Breast epithelium (tissue), 4 donors: ENCODE results near the gene YPEL4. TPM values are rescaled to one million over a fixed set of nuclear protein-coding genes. Genes with fewer than 3 reads are reported as not detected.
"Not testable (repeated sequence)": the region's sequence is repeated elsewhere in the genome, so short reads cannot be mapped to it uniquely, and the experiment has no call there.

Experiments
- DNase-seq, 2 donors: peaks; one replicate each; pipeline ENCODE4 v3.0.0-alpha.2; 2019; ENCODE audit warnings: low spot score in 2 of 2
- H3K27ac ChIP-seq, 2 donors: fragments of 200-600 bp; sonication (generic) in 1 of 2; one replicate each; pipeline ENCODE4 v1.5.1; 2016 to 2019; ENCODE audit warnings: mild to moderate bottlenecking in 1 of 2
- H3K27me3 ChIP-seq, 2 donors: fragments of 200-600 bp; sonication (generic) in 1 of 2; one replicate each; pipeline versions ENCODE4 v1.5.1 to v1.6.0; 2017 to 2019; ENCODE audit warnings: control low read depth in 1 of 2, mild to moderate bottlenecking in 1 of 2
- H3K36me3 ChIP-seq: fragments of 200-600 bp; one replicate; pipeline ENCODE4 v1.5.1; 2019
- H3K4me1 ChIP-seq, 2 donors: fragments of 200-600 bp; sonication (generic); one replicate each; pipeline ENCODE4 v1.5.1; 2016 to 2019; ENCODE audit warnings: control low read depth in 1 of 2
- H3K4me3 ChIP-seq, 3 donors: fragments of 200-600 bp; sonication (generic); 1 replicate in 2 of 3; 2 replicates in 1 of 3; pipeline ENCODE4 v1.5.1; 2016 to 2019; ENCODE audit warnings: mild to moderate bottlenecking in 3 of 3, moderate library complexity in 2 of 3
- H3K9me3 ChIP-seq, 2 donors: fragments of 200-600 bp; sonication (generic) in 1 of 2; one replicate each; pipeline ENCODE4 v1.5.1; 2016 to 2019; ENCODE audit warnings: control low read depth in 1 of 2
- CTCF ChIP-seq, 3 donors: fragments of 450-650 bp; IDR thresholded peaks; one replicate each; pipeline ENCODE4 v1.5.1; 2016 to 2017; ENCODE audit warnings: antibody characterized with exemption in 3 of 3, mild to moderate bottlenecking in 3 of 3, moderate library complexity in 3 of 3
- POLR2A ChIP-seq: fragments of 450-650 bp; IDR thresholded peaks from one replicate; pipeline ENCODE4 v1.6.1; 2016; ENCODE audit warnings: antibody characterized with exemption, mild to moderate bottlenecking, moderate library complexity
- POLR2AphosphoS5 ChIP-seq, 3 donors: sonication (generic); formaldehyde crosslinking; IDR thresholded peaks; one replicate each; pipeline ENCODE4 v1.6.1; 2017; ENCODE audit warnings: antibody characterized with exemption in 3 of 3
- intact Hi-C: fragments of 100-400 bp; cut with DNase I; formaldehyde crosslinking; loops from one replicate; pipeline ENCODE4 v1.15.1; 2023; ENCODE audit warnings: low total_unique reads
- total RNA-seq, 3 donors: library from RNA; depleted of rRNA; stranded (reverse); fragments of >200 nt; gene quantifications; one replicate each; pipeline ENCODE4 v1.1.0, GENCODE V29; 2016

YPEL4 gene, protein sequence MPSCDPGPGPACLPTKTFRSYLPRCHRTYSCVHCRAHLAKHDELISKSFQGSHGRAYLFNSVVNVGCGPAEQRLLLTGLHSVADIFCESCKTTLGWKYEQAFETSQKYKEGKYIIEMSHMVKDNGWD
- total RNA-seq, result 1 to 10 TPM; 1.1 to 2.3 (median 2.0) TPM

- Histone ChIP-seq H3K27ac (peak within 1 kb of the TSS; percentile 65 to 82), H3K27me3 (peaks cover 0 to 20% of the 10 kb centered on the region in 2 donors), H3K4me3 (peak within 1 kb of the TSS; percentile 46 to 66 (median 55)), H3K4me1 (peaks cover 12 to 14% of the 10 kb centered on the region in 2 donors), H3K9me3 (no peaks in the 10 kb centered on the region), H3K36me3 (no peaks in the 10 kb centered on the region)
- DNase-seq, result peak in 1 of 2 donors; percentile 60
- no peak for TF ChIP-seq POLR2AphosphoS5 (IDR thresholded peaks at IDR 0.05)
- no peak for TF ChIP-seq POLR2A
- no peak for TF ChIP-seq CTCF (IDR thresholded peaks at IDR 0.05)
- intact Hi-C loops, result no loop called here
These were observed at the start of gene YPEL4 for GRCh38 chr11:57649826-57650738. Gene YPEL4 (minus strand): TSS chr11:57649912. CDS start chr11:57647107, 2,805 bp downstream.

DNA sequence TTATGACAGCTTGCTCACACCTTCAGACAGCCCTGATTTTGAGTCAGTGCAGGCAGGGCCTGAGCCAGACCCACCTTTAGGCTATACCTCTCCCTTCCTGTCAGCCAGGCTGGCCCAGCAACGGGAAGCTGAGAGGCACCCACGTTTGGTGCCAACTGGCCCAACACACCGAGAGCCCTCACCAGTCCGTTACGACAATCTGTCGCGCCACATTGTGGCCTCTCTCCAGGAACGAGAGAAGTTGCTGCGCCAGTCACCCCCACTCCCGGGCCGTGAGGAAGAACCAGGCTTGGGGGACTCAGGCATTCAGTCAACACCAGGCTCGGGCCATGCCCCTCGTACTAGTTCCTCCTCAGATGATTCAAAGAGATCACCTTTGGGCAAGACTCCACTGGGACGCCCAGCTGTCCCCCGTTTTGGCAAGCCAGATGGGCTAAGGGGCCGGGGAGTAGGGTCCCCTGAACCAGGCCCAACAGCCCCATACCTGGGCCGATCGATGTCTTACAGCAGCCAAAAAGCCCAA, 49.2 kb upstream of the YPEL4 start:
- intact Hi-C loops, result no loop called here
- peaks cover 5% of the 10 kb centered on the region for H3K36me3 ChIP-seq
- TF ChIP-seq CTCF (IDR thresholded peaks at IDR 0.05) (no peak), POLR2A (no peak), POLR2AphosphoS5 (IDR thresholded peaks at IDR 0.05) (no peak)
- no peak overlapping the region for H3K27ac ChIP-seq
- no peak overlapping the region for H3K4me3 ChIP-seq
- no peaks in the 10 kb centered on the region for H3K9me3 ChIP-seq
- no peaks in the 10 kb centered on the region for H3K4me1 ChIP-seq
- no peaks in the 10 kb centered on the region for H3K27me3 ChIP-seq
- no peak for DNase-seq

DNA sequence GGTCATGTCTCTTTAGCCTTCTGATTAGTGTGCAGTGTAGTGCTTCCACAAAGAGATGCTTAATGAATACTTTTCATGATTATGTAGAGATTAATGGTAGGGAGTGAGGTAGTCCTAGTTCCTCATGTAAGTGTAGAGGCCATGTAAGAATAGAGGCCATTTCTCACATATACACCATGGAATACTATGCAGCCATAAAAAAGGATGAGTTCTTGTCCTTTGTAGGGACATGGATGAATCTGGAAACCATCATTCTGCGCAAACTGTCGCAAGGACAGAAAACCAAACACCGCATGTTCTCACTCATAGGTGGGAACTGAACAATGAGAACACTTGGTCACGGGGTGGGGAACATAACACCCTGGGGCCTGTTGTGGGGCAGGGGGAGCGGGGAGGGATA, 40.8 kb upstream of the YPEL4 start:
- DNase-seq, H3K36me3 ChIP-seq, H3K27ac ChIP-seq, intact Hi-C loops, H3K27me3 ChIP-seq, H3K9me3 ChIP-seq, H3K4me1 ChIP-seq, H3K4me3 ChIP-seq: not testable (repeated sequence)

- intact Hi-C loops, result no loop called here
- Histone ChIP-seq H3K4me3 (no peak overlapping the region), H3K4me1 (peaks cover 0 to 11% of the 10 kb centered on the region in 2 donors), H3K9me3 (no peaks in the 10 kb centered on the region), H3K27me3 (no peaks in the 10 kb centered on the region), H3K36me3 (no peaks in the 10 kb centered on the region), H3K27ac (peak overlapping the region in 1 of 2 donors; percentile 61)
- DNase-seq, result no peak
- TF ChIP-seq CTCF (IDR thresholded peaks at IDR 0.05), result no peak
- TF ChIP-seq POLR2AphosphoS5 (IDR thresholded peaks at IDR 0.05), result no peak
- TF ChIP-seq POLR2A, result no peak
These were observed 31.5 kb upstream of the YPEL4 start for GRCh38 chr11:57681168-57681567.

DNA sequence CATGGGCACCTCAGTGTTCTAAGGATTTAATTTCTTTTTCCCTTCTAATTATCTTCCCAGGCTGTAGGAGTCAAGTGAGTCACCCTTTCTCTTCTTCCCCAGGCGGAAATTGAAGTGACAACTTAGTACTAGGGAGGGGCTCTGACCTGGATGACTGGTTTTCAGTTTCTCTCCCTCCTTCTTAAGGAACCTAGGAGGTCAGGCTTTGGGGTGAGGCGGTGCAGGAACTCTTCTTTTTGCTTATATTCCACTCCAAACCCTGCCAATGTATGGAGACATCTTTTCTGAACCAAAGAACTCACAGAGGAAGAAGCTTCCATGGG, 30.8 kb upstream of the YPEL4 start:
- DNase-seq, result no peak
- TF ChIP-seq POLR2AphosphoS5 (IDR thresholded peaks at IDR 0.05) (no peak), CTCF (IDR thresholded peaks at IDR 0.05) (no peak), POLR2A (no peak)
- no peaks in the 10 kb centered on the region for H3K36me3 ChIP-seq
- no peak overlapping the region for H3K4me3 ChIP-seq
- H3K4me1 ChIP-seq, result peaks cover 0 to 11% of the 10 kb centered on the region in 2 donors
- no peaks in the 10 kb centered on the region for H3K27me3 ChIP-seq
- intact Hi-C loops, result no loop called here
- H3K9me3 ChIP-seq, result no peaks in the 10 kb centered on the region
- H3K27ac ChIP-seq, result peak overlapping the region in 1 of 2 donors; percentile 61
